GM19035 (cell line): ENCODE measurements around the gene RIN3.

Experiments
- ATAC-seq: cut with Tn5 transposase; IDR thresholded peaks from one replicate; pipeline ENCODE4 v1.9.1; 2021; ENCODE audit not compliant: unreplicated experiment

Gene RIN3

DNA sequence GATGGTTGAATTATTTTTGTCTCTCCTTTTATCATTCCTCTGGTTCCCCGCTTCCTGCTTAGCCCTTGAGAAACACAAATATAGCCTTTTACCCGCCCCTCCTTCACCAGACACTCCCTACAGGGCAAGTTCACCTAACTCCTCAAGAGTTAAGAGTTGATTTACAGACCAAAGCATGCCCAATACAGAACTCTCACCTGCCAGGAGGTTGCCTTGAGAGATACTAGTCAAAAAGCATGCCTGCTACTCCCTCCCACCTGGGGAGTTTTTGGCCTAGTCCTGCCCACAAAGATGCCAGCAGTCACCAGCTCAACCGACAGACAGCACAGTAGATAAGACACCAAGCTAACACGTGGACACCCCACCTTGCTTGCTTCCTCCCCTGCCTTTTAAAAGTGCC lies 223.6 kb downstream of the RIN3 start:
- no peak for ATAC-seq

DNA sequence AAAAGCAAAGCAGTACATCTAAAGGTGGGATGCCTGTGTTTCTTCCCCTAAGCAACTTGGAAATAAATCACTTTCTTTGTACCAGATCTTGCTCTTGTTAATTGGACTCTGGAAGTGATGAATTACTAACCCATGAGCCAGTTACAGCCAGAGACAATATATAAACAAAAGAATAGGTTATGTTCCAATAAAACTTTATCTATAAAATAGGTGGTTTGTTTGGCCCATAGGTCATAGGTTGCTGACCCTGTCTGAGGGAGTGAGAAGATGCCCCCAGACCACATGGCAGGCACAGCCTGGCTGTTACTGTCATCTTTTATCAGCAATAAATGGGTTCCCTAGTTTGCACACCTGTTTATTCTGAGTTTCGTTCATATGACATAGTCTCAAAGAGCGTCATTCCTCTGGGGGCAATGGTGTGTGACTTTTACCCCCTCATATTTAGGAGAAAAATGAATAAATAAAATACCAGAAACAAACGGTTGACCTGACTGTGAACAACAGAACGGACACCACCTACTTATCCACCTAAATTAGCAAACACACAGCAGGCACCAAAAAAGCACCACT lies 224.1 kb downstream of the RIN3 start:
- ATAC-seq: no peak
